ENCODE measurements around the gene NFATC2. TPM values are rescaled to one million over a fixed set of nuclear protein-coding genes. Genes with fewer than 3 reads are reported as not detected.

Gene NFATC2
- total RNA-seq, 1 experiment from 2014 or later: 5.0 TPM

DNA sequence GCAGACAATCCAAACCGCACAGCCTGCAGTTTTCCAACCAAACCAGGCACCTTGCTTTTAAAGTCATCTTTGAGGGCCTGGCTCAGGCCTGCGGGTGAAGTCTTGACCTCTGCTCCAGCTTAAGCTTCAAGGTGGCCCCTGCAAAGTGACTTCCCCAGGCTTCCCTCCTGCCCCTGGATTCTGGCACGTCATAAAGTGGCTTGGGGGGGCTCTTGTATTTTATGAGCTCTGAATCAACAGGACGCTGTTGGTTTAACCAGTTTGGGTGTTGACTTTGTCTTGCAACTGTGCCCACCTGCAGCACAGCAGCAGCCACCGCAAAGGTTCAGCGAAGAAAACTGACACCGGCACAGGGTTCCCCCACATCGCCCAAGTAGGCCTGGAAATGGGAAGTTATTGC, 81.2 kb downstream of the NFATC2 start:
- ChIA-PET CTCF (no interaction called here), POLR2A (no interaction called here)
- BruUV-seq (replicated peaks): no TSS peak

More for the DNA sequence above, 81.2 kb downstream of the NFATC2 start:
- intact Hi-C loops (cut with micrococcal nuclease): no loop called here
- RAD21 ChIA-PET (ENCODE audit: low non-redundant PET in 1 of 2, low total read pairs in 2 of 2, uncharacterized antibody in 2 of 2, unreplicated experiment in 2 of 2): no interaction called here
- ATAC-seq (no peak), DNase-seq (ENCODE audit: low read depth, low spot score) (no peak)
- Histone ChIP-seq H2AFZ (ENCODE audit: low read depth, low read length, poor library complexity, severe bottlenecking) (no peak overlapping the region), H3K4me2 (ENCODE audit: low read length) (no peak overlapping the region), H3K4me3 (replicated peaks in 1 of 2; ENCODE audit: low read depth in 1 of 2, low read length in 2 of 2) (no peak overlapping the region), H3K9me2 (ENCODE audit: insufficient read depth) (no peaks in the 10 kb centered on the region), H3K4me1 (ENCODE audit: control insufficient read depth in 1 of 2, insufficient read depth in 2 of 2, low read length in 2 of 2) (peaks cover 15 to 19% of the 10 kb centered on the region in 2 experiments), H4K20me1 (ENCODE audit: insufficient read depth) (no peaks in the 10 kb centered on the region), H3K9ac (ENCODE audit: low read length) (no peak overlapping the region), H3K27ac (ENCODE audit: low read depth, low read length) (no peak overlapping the region), H3K79me2 (ENCODE audit: insufficient read depth, low read length) (no peaks in the 10 kb centered on the region), H3K27me3 (ENCODE audit: insufficient read depth, low read length) (no peaks in the 10 kb centered on the region), H3K36me3 (ENCODE audit: control insufficient read depth in 1 of 2, insufficient read depth in 2 of 2, low read length in 2 of 2) (no peaks in the 10 kb centered on the region), H3K9me3 (ENCODE audit: control insufficient read depth in 1 of 2, insufficient read depth in 1 of 2, low read depth in 1 of 2, low read length in 2 of 2) (no peaks in the 10 kb centered on the region)
- TF ChIP-seq, protein P1, sequence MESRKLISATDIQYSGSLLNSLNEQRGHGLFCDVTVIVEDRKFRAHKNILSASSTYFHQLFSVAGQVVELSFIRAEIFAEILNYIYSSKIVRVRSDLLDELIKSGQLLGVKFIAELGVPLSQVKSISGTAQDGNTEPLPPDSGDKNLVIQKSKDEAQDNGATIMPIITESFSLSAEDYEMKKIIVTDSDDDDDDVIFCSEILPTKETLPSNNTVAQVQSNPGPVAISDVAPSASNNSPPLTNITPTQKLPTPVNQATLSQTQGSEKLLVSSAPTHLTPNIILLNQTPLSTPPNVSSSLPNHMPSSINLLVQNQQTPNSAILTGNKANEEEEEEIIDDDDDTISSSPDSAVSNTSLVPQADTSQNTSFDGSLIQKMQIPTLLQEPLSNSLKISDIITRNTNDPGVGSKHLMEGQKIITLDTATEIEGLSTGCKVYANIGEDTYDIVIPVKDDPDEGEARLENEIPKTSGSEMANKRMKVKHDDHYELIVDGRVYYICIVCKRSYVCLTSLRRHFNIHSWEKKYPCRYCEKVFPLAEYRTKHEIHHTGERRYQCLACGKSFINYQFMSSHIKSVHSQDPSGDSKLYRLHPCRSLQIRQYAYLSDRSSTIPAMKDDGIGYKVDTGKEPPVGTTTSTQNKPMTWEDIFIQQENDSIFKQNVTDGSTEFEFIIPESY (IDR thresholded peaks at IDR 0.05; ENCODE audit: extremely low read depth, insufficient replicate concordance, low read length): no peak
- TF ChIP-seq EZH2 (IDR thresholded peaks at IDR 0.05): no peak
- TF ChIP-seq, protein P2, sequence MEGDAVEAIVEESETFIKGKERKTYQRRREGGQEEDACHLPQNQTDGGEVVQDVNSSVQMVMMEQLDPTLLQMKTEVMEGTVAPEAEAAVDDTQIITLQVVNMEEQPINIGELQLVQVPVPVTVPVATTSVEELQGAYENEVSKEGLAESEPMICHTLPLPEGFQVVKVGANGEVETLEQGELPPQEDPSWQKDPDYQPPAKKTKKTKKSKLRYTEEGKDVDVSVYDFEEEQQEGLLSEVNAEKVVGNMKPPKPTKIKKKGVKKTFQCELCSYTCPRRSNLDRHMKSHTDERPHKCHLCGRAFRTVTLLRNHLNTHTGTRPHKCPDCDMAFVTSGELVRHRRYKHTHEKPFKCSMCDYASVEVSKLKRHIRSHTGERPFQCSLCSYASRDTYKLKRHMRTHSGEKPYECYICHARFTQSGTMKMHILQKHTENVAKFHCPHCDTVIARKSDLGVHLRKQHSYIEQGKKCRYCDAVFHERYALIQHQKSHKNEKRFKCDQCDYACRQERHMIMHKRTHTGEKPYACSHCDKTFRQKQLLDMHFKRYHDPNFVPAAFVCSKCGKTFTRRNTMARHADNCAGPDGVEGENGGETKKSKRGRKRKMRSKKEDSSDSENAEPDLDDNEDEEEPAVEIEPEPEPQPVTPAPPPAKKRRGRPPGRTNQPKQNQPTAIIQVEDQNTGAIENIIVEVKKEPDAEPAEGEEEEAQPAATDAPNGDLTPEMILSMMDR (IDR thresholded peaks at IDR 0.05 in 2 of 3, conservative IDR thresholded peaks at IDR 0.05 in 1 of 3; ENCODE audit: borderline replicate concordance in 1 of 3, insufficient read depth in 1 of 3, low read depth in 2 of 3, low read length in 2 of 3): no peak
- TF ChIP-seq TCF7L2 (IDR thresholded peaks at IDR 0.05; ENCODE audit: borderline replicate concordance, extremely low read depth, insufficient read depth, insufficient read length): no peak
- no peak for TF ChIP-seq CBX3 (IDR thresholded peaks at IDR 0.05; ENCODE audit: low read depth)
- TF ChIP-seq YY1 (IDR thresholded peaks at IDR 0.05; ENCODE audit: extremely low read depth, insufficient replicate concordance, low read depth, low read length): no peak
- TF ChIP-seq SIN3A (IDR thresholded peaks at IDR 0.05; ENCODE audit: low read depth): no peak
- no peak for TF ChIP-seq CEBPB (IDR thresholded peaks at IDR 0.05; ENCODE audit: low read depth)
- no peak for TF ChIP-seq JUND (IDR thresholded peaks at IDR 0.05)

Data from HCT116 (cell line).